H1 (cell line): ENCODE data around the gene RESP18. TPM values are rescaled to one million over a fixed set of nuclear protein-coding genes. Genes with fewer than 3 reads are reported as not detected.

Experiments
- CTCF ChIA-PET: fragments of 300-600 bp; sonication (Branson Sonifier 250); formaldehyde crosslinking; loops from one replicate; lab custom pipeline; 2021; ENCODE audit not compliant: partially characterized antibody; lab: Charles Lee
- POLR2A ChIA-PET: fragments of 300-600 bp; sonication (Branson Sonifier 250); formaldehyde crosslinking; loops from one replicate; lab custom pipeline; 2021; ENCODE audit warnings: inconsistent platforms; ENCODE audit not compliant: partially characterized antibody; lab: Charles Lee
- DNase-seq, 2 experiments: peaks; one replicate each; pipeline versions ENCODE4 v3.0.0 to v3.0.0-alpha.2; 2010 to 2022; ENCODE audit warnings: low spot score in 2 of 2, low read depth in 1 of 2, mixed read lengths in 1 of 2
- FAIRE-seq: peaks from 2 replicates; lab custom pipeline; 2011; peaks lifted over from hg19 to GRCh38; lab: Jason Lieb, UNC
- H2AFZ ChIP-seq: 2 replicates; pipeline ENCODE4 v1.8.1; 2012; ENCODE audit warnings: low read length, inconsistent platforms
- H2AK5ac ChIP-seq: 2 replicates; pipeline ENCODE4 v1.6.1; 2013; ENCODE audit warnings: low read depth, low read length
- H2BK120ac ChIP-seq: replicated peaks from 2 replicates; pipeline ENCODE3; 2013; ENCODE audit warnings: low read depth, low read length, inconsistent platforms
- H2BK12ac ChIP-seq: 2 replicates; pipeline ENCODE4 v1.6.1; 2013; ENCODE audit warnings: low read depth, low read length
- H2BK15ac ChIP-seq: 2 replicates; pipeline ENCODE4 v1.6.1; 2013; ENCODE audit warnings: low read length
- H2BK20ac ChIP-seq: 2 replicates; pipeline ENCODE4 v1.6.1; 2013; ENCODE audit warnings: low read length
- H2BK5ac ChIP-seq: 2 replicates; pipeline ENCODE4 v1.6.1; 2013; ENCODE audit warnings: low read depth, low read length
- H3K14ac ChIP-seq: 2 replicates; pipeline ENCODE4 v1.6.1; 2013; ENCODE audit warnings: inconsistent platforms; ENCODE audit not compliant: insufficient read length
- H3K18ac ChIP-seq: 2 replicates; pipeline ENCODE4 v1.6.1; 2013; ENCODE audit warnings: low read length; ENCODE audit errors: extremely low read depth
- H3K23ac ChIP-seq: 2 replicates; pipeline ENCODE4 v1.6.1; 2013; ENCODE audit warnings: inconsistent platforms; ENCODE audit not compliant: insufficient read length
- H3K23me2 ChIP-seq: 2 replicates; pipeline ENCODE4 v1.6.1; 2013; ENCODE audit warnings: low read depth, low read length
- H3K27ac ChIP-seq: 2 replicates; pipeline ENCODE4 v1.6.1; 2011; ENCODE audit warnings: low read depth, low read length, inconsistent platforms
- H3K27me3 ChIP-seq, 4 experiments: replicated peaks in 1 of 4; 1 replicate in 1 of 4; 2 replicates in 3 of 4; pipeline versions ENCODE4 v1.6.1 to v1.8.1; 2011 to 2013; ENCODE audit warnings: low read length in 3 of 4, mild to moderate bottlenecking in 3 of 4, inconsistent platforms in 2 of 4, mixed read lengths in 2 of 4, moderate library complexity in 1 of 4; ENCODE audit not compliant: control insufficient read depth in 3 of 4, insufficient read depth in 3 of 4; ENCODE audit errors: extremely low read depth in 1 of 4
- H3K36me3 ChIP-seq, 4 experiments: 2 replicates each; pipeline versions ENCODE4 v1.6.1 to v1.8.1; 2011 to 2013; ENCODE audit warnings: mild to moderate bottlenecking in 4 of 4, low read length in 3 of 4, moderate library complexity in 2 of 4, control low read depth in 1 of 4, inconsistent platforms in 1 of 4; ENCODE audit not compliant: insufficient read depth in 4 of 4, control insufficient read depth in 2 of 4
- H3K4ac ChIP-seq: replicated peaks from 2 replicates; pipeline ENCODE3; 2013; ENCODE audit warnings: low read length, low read depth, mixed read lengths, inconsistent platforms; ENCODE audit not compliant: insufficient read length
- H3K4me1 ChIP-seq, 4 experiments: replicated peaks in 1 of 4; 1 replicate in 1 of 4; 2 replicates in 3 of 4; pipeline versions ENCODE4 v1.6.1 to v1.8.1; 2011 to 2013; ENCODE audit warnings: low read length in 3 of 4, inconsistent platforms in 2 of 4, mixed read lengths in 1 of 4; ENCODE audit not compliant: insufficient read depth in 4 of 4, control insufficient read depth in 3 of 4
- H3K4me2 ChIP-seq, 2 experiments: 2 replicates each; pipeline versions ENCODE4 v1.6.1 to v1.8.1; 2011 to 2013; ENCODE audit warnings: low read depth in 2 of 2, low read length in 2 of 2, control low read depth in 1 of 2, inconsistent platforms in 1 of 2, mild to moderate bottlenecking in 1 of 2; ENCODE audit not compliant: insufficient read depth in 1 of 2
- H3K4me3 ChIP-seq, 4 experiments: fragments of 200-600, 300-600 bp in 1 of 4; sonication (generic), shearing (Covaris generic), sonication (Bioruptor Twin) in 1 of 4; 2 replicates each; pipeline versions ENCODE4 v1.5.1 to v1.8.1; 2011 to 2016; ENCODE audit warnings: low read length in 4 of 4, low read depth in 3 of 4, control low read depth in 2 of 4, inconsistent platforms in 2 of 4, mild to moderate bottlenecking in 2 of 4, mixed read lengths in 1 of 4, moderate library complexity in 1 of 4; ENCODE audit not compliant: insufficient read depth in 2 of 4; ENCODE audit errors: extremely low read depth in 1 of 4
- H3K56ac ChIP-seq: replicated peaks from 2 replicates; pipeline ENCODE3; 2013; ENCODE audit warnings: low read depth, mild to moderate bottlenecking, mixed read lengths, low read length, inconsistent platforms; ENCODE audit not compliant: insufficient read length
- H3K79me1 ChIP-seq: 2 replicates; pipeline ENCODE4 v1.6.1; 2013; ENCODE audit warnings: low read depth, low read length, control low read depth
- H3K79me2 ChIP-seq, 2 experiments: 2 replicates each; pipeline versions ENCODE4 v1.6.1 to v1.8.1; 2012 to 2013; ENCODE audit warnings: low read length in 2 of 2, mild to moderate bottlenecking in 2 of 2, inconsistent platforms in 1 of 2; ENCODE audit not compliant: insufficient read depth in 2 of 2, control insufficient read depth in 1 of 2
- H3K9ac ChIP-seq, 4 experiments: replicated peaks in 1 of 4; 1 replicate in 1 of 4; 2 replicates in 3 of 4; pipeline versions ENCODE4 v1.6.1 to v1.8.1; 2011 to 2013; ENCODE audit warnings: low read depth in 3 of 4, low read length in 3 of 4, control low read depth in 2 of 4, mild to moderate bottlenecking in 2 of 4, moderate library complexity in 2 of 4, inconsistent platforms in 1 of 4; ENCODE audit errors: extremely low read depth in 1 of 4
- H3K9me3 ChIP-seq, 2 experiments: 2 replicates each; pipeline versions ENCODE4 v1.6.1 to v1.8.1; 2012 to 2013; ENCODE audit warnings: mild to moderate bottlenecking in 2 of 2, moderate library complexity in 2 of 2, control low read depth in 1 of 2, inconsistent platforms in 1 of 2, low read depth in 1 of 2, low read length in 1 of 2, mixed read lengths in 1 of 2; ENCODE audit not compliant: insufficient read depth in 2 of 2
- H4K20me1 ChIP-seq, 2 experiments: replicated peaks in 1 of 2; 2 replicates each; pipeline versions ENCODE3 to v1.8.1; 2011 to 2013; ENCODE audit warnings: inconsistent platforms in 2 of 2, low read length in 2 of 2, mild to moderate bottlenecking in 1 of 2; ENCODE audit not compliant: insufficient read depth in 2 of 2, control insufficient read depth in 1 of 2
- H4K5ac ChIP-seq: 2 replicates; pipeline ENCODE4 v1.6.1; 2013; ENCODE audit warnings: low read length, low read depth, mixed read lengths, inconsistent platforms; ENCODE audit not compliant: insufficient read length
- H4K8ac ChIP-seq: 2 replicates; pipeline ENCODE4 v1.8.0; 2013; ENCODE audit warnings: mild to moderate bottlenecking, moderate library complexity, low read length, inconsistent platforms; ENCODE audit not compliant: insufficient read depth; ENCODE audit errors: extremely low read depth
- H4K91ac ChIP-seq: replicated peaks from 2 replicates; pipeline ENCODE3; 2013; ENCODE audit warnings: low read length, mixed read lengths, inconsistent platforms; ENCODE audit not compliant: insufficient read length
- BCL11A ChIP-seq, 2 experiments: IDR thresholded peaks; one replicate each; pipeline ENCODE4 v1.6.1; 2011; ENCODE audit warnings: low read depth in 2 of 2, low read length in 2 of 2, mild to moderate bottlenecking in 2 of 2
- BRCA1 ChIP-seq: IDR thresholded peaks from 2 replicates; pipeline ENCODE4 v1.6.1; 2012; ENCODE audit warnings: low read depth, low read length, improper control_type of control experiment
- CBX5 ChIP-seq: fragments of 300-800, 300-1000 bp; sonication (generic); IDR thresholded peaks from 2 replicates; pipeline ENCODE4 v1.7.1; 2016; ENCODE audit warnings: antibody characterized with exemption, low read length, low read depth
- CREB1 ChIP-seq: IDR thresholded peaks from 2 replicates; pipeline ENCODE4 v1.6.1; 2012; ENCODE audit warnings: inconsistent platforms
- RFX5 ChIP-seq: IDR thresholded peaks from 2 replicates; pipeline ENCODE4 v1.6.1; 2011; ENCODE audit warnings: low read depth, low read length, improper control_type of control experiment, borderline replicate concordance
- SIX5 ChIP-seq: IDR thresholded peaks from 2 replicates; pipeline ENCODE4 v1.6.1; 2011; ENCODE audit warnings: mild to moderate bottlenecking, low read depth, low read length
- WGBS, 2 experiments: shearing (Covaris generic) in 1 of 2; methylation state at CpG; one replicate each; pipeline versions ENCODE4 v1.1.6 to v1.1.7; 2013 to 2015; ENCODE audit warnings: low lambda C conversion rate in 2 of 2, mixed read lengths in 2 of 2, inconsistent platforms in 1 of 2, low coverage in 1 of 2, missing lambda C conversion rate in 1 of 2; ENCODE audit not compliant: insufficient replicate concordance in 2 of 2, insufficient coverage in 1 of 2, insufficient read length in 1 of 2; ENCODE audit errors: extremely low coverage in 1 of 2, missing lambda C conversion rate in 1 of 2; 5-methylcytosine and 5-hydroxymethylcytosine counted together
- polyA plus RNA-seq, 7 experiments: library from polyadenylated mRNA; depleted of rRNA in 3 of 7; stranded (reverse) in 5 of 7; unstranded in 2 of 7; fragments of >200 nt in 5 of 7; fragments of 200-250 nt in 2 of 7; gene quantifications; 1 replicate in 5 of 7; 2 replicates in 1 of 7; 4 replicates in 1 of 7; pipeline versions ENCODE4 v1.2.1 to v1.2.3, GENCODE V29; 2011 to 2013; ENCODE audit warnings: missing spikeins in 2 of 7, mixed read lengths in 2 of 7
- total RNA-seq: library from RNA; stranded (reverse); fragmentation: NEBNext Ultra II Directional; extraction: Animal tissue kit (Norgen Biotek cat#: 25700); gene quantifications from 2 replicates; pipeline ENCODE4 v1.2.1, GENCODE V29; 2021

RESP18 gene
- total and polyA plus RNA-seq, 2 of the 8 experiments (the other 6 are each of a cell fraction or from before 2014, with no cell fraction given) = not detected

GRCh38 chr2:219285894-219286425 lies 46.6 kb downstream of the RESP18 start:
- ChIA-PET POLR2A (interaction anchor here (0.9 to 3.4 kb wide), 9 partner anchors 9 to 80 kb away, joined by 3 to 19 read pairs (median 4); partner anchors contain the start of genes GLB1L, PTPRN, STK16 and TUBA4A), CTCF (interaction anchor here (0.6 to 12.1 kb wide), 13 partner anchors 6 to 115 kb away, joined by 3 to 220 read pairs (median 3); partner anchors contain the start of genes GLB1L and STK16)

More at GRCh38 chr2:219285894-219286425, 46.6 kb downstream of the RESP18 start:
- Histone ChIP-seq H3K56ac (no peak overlapping the region), H3K23ac (no peak overlapping the region), H3K18ac (no peak overlapping the region; the same call in 1 of the 2 replicates), H2BK120ac (no peak overlapping the region), H2BK20ac (no peak overlapping the region), H3K9me3 (no peaks in the 10 kb centered on the region), H3K4me2 (peak overlapping the region; percentile 19 to 45; a peak in 3 of 4 replicates), H3K4me1 (peaks cover 0 to 10% (median 6%) of the 10 kb centered on the region in 4 experiments; a peak in 6 of 7 replicates), H4K5ac (no peak overlapping the region), H3K27me3 (no peaks in the 10 kb centered on the region), H4K20me1 (peaks cover 0 to 2% of the 10 kb centered on the region in 2 experiments), H3K14ac (no peak overlapping the region), H3K9ac (no peak overlapping the region), H3K23me2 (no peaks in the 10 kb centered on the region), H2BK15ac (peak overlapping the region; percentile 99; the same call in 1 of the 2 replicates), H3K79me2 (no peaks in the 10 kb centered on the region), H3K4ac (peak overlapping the region; percentile 36), H2BK5ac (peak overlapping the region; percentile 66; the same call in 1 of the 2 replicates), H2BK12ac (peak overlapping the region; percentile 39; the same call in 1 of the 2 replicates), H4K91ac (peak overlapping the region; percentile 51), H3K4me3 (no peak overlapping the region; a peak in 2 of 8 replicates), H3K36me3 (peaks cover 0 to 4% (median under 1%) of the 10 kb centered on the region in 4 experiments; a peak in 3 of 8 replicates), H3K27ac (no peak overlapping the region), H2AFZ (no peak overlapping the region), H3K79me1 (no peaks in the 10 kb centered on the region; the same call in 1 of the 2 replicates), H2AK5ac (no peak overlapping the region), H4K8ac (no peak overlapping the region)
- TF ChIP-seq CBX5 (no peak), SIX5 (peak; percentile 94), BCL11A (IDR thresholded peaks at IDR 0.05; ENCODE audit: low read depth in 2 of 2, low read length in 2 of 2) (no peak), BRCA1 (no peak), RFX5 (no peak), CREB1 (peak; percentile 34; the same call in 1 of the 2 replicates)
- peak; percentile 70 for FAIRE-seq
- no peak for DNase-seq
- 39% methylated on average over 14 of the region's 17 CpGs; no CpG with 5 or more reads in 1 of the 2 experiments for WGBS, 2 experiments
